Neural crest cell (in vitro differentiated cells): ENCODE measurements around the gene GNLY. TPM values are rescaled to one million over a fixed set of nuclear protein-coding genes. Genes with fewer than 3 reads are reported as not detected.

Experiments
- DNase-seq: peaks from one replicate; pipeline ENCODE4 v3.0.0; 2021; ENCODE audit warnings: low read depth, mixed read lengths, low spot score
- H3K27ac Mint-ChIP-seq: one replicate; pipeline ENCODE4 v1.8.0; 2021; ENCODE audit warnings: mild to moderate bottlenecking, mixed read lengths; ENCODE audit not compliant: unreplicated experiment
- H3K27me3 Mint-ChIP-seq: 2 replicates; pipeline ENCODE4 v1.8.0; 2021; ENCODE audit warnings: low read depth, mild to moderate bottlenecking, mixed read lengths
- H3K36me3 Mint-ChIP-seq: 2 replicates; pipeline ENCODE4 v1.8.0; 2021; ENCODE audit warnings: low read depth, mild to moderate bottlenecking, mixed read lengths
- H3K4me1 Mint-ChIP-seq: 2 replicates; pipeline ENCODE4 v1.8.0; 2021; ENCODE audit warnings: mixed read lengths
- H3K4me3 Mint-ChIP-seq: one replicate; pipeline ENCODE4 v1.8.0; 2021; ENCODE audit warnings: mild to moderate bottlenecking, mixed read lengths
- H3K9me3 Mint-ChIP-seq: 2 replicates; pipeline ENCODE4 v1.8.0; 2021; ENCODE audit warnings: mixed read lengths
- total RNA-seq: library from RNA; stranded (reverse); gene quantifications from 2 replicates; pipeline ENCODE4 v1.2.1, GENCODE V29; 2021
- TF ChIP-seq, protein P1 (sequence below): fragments of 200-600 bp; sonication (generic); conservative IDR thresholded peaks from 2 replicates; pipeline ENCODE4 v1.5.0; 2021; ENCODE audit warnings: antibody characterized with exemption, mild to moderate bottlenecking

GNLY gene
- total RNA-seq, 1 donor from 2014 or later, result not detected

DNA sequence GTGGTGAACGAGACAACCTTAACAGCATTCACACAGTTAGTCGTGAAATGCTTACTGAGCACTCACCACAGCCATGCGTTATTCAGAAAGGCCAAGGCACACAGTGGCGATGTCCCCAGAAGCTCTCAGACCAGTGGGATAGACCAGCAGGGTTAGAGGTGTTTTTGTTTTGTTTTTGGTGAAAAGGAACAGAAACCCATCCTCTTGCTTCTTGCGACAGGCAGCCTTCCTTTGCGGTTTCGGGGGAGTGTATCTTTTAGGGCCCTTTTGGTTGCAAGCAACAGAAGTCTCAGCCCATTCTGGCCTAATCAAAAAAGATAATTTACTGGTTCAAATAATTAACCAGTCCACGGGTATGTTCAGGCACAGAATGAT lies 4.7 kb downstream of the GNLY start:
- H3K4me1 Mint-ChIP-seq, result peaks cover 9% of the 10 kb centered on the region
- no peak for DNase-seq
- no peaks in the 10 kb centered on the region for H3K36me3 Mint-ChIP-seq
- H3K27me3 Mint-ChIP-seq, result peaks cover 11% of the 10 kb centered on the region
- no peaks in the 10 kb centered on the region for H3K9me3 Mint-ChIP-seq
- no peak overlapping the region for H3K27ac Mint-ChIP-seq
- TF ChIP-seq, protein P1, sequence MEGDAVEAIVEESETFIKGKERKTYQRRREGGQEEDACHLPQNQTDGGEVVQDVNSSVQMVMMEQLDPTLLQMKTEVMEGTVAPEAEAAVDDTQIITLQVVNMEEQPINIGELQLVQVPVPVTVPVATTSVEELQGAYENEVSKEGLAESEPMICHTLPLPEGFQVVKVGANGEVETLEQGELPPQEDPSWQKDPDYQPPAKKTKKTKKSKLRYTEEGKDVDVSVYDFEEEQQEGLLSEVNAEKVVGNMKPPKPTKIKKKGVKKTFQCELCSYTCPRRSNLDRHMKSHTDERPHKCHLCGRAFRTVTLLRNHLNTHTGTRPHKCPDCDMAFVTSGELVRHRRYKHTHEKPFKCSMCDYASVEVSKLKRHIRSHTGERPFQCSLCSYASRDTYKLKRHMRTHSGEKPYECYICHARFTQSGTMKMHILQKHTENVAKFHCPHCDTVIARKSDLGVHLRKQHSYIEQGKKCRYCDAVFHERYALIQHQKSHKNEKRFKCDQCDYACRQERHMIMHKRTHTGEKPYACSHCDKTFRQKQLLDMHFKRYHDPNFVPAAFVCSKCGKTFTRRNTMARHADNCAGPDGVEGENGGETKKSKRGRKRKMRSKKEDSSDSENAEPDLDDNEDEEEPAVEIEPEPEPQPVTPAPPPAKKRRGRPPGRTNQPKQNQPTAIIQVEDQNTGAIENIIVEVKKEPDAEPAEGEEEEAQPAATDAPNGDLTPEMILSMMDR, result no peak
- H3K4me3 Mint-ChIP-seq, result no peak overlapping the region

DNA sequence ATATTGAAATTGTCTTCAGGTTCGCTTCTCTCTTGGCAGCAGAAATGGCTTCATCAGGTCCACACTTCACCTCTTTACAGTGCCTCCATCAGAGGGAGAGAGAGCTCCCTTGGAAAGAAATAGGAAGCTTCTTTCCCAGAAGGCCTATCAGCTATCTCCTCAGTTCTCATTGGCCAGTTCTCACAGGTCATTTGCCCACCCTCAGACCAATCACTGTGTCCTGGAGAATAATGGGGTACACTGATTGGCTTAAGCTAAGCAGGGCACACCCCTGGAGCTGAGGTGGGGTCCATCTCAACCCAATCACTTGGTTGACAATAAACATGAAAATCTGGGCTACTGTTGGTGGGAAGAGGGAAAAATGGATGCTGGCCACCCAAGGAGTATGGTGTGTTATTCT lies 5.2 kb downstream of the GNLY start:
- peaks cover 14% of the 10 kb centered on the region for H3K27me3 Mint-ChIP-seq
- no peak overlapping the region for H3K27ac Mint-ChIP-seq
- H3K9me3 Mint-ChIP-seq, result no peaks in the 10 kb centered on the region
- no peaks in the 10 kb centered on the region for H3K36me3 Mint-ChIP-seq
- TF ChIP-seq, protein P1, result no peak
- no peak for DNase-seq
- H3K4me3 Mint-ChIP-seq, result no peak overlapping the region
- peaks cover 9% of the 10 kb centered on the region for H3K4me1 Mint-ChIP-seq

DNA sequence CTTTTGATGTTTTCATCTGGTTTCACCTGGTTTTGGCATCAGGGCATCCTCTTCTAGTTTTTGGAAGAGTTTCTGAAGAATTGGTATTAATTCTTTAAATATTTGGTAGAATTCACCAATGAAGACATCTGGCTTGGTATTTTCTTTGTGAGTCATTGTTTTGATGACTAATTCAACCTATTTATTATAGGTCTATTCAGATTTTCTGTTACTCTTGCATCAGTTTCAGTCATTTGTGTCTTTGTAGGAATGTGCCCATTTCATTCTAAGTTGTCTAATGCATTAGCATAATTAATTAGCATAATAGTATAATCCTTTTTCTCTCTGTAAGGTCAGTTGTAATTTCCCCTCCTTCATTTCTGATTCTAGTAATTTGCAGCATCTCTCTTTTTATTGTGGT lies 8.0 kb downstream of the GNLY start:
- TF ChIP-seq, protein P1, result no peak
- Mint-ChIP-seq H3K27ac (no peak overlapping the region), H3K4me3 (no peak overlapping the region), H3K9me3 (no peaks in the 10 kb centered on the region), H3K4me1 (peaks cover 6% of the 10 kb centered on the region), H3K27me3 (peaks cover 15% of the 10 kb centered on the region), H3K36me3 (no peaks in the 10 kb centered on the region)
- no peak for DNase-seq

DNA sequence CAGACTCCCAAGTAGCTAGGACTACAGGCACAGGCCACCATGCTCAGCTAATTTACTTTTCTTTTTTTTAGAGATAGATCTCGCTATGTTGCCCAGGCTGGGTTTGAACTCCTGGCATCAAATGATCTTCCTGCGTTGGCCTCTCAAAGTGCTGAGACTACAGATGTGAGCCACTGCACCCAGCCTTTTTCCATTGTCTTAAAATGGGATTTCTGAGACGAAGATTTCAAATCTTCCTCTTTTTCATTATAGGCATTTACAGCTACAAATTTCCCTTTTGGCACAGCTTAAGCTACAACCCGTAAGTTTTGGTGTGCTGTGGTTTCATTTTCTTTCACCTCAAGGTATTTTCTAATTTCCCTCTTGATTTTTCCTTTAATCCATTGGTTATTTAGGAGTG lies 8.6 kb downstream of the GNLY start:
- no peak for DNase-seq
- Mint-ChIP-seq H3K36me3 (no peaks in the 10 kb centered on the region), H3K9me3 (no peaks in the 10 kb centered on the region), H3K4me3 (no peak overlapping the region), H3K27ac (no peak overlapping the region), H3K4me1 (peaks cover 9% of the 10 kb centered on the region), H3K27me3 (peaks cover 20% of the 10 kb centered on the region)
- TF ChIP-seq, protein P1, result no peak

DNA sequence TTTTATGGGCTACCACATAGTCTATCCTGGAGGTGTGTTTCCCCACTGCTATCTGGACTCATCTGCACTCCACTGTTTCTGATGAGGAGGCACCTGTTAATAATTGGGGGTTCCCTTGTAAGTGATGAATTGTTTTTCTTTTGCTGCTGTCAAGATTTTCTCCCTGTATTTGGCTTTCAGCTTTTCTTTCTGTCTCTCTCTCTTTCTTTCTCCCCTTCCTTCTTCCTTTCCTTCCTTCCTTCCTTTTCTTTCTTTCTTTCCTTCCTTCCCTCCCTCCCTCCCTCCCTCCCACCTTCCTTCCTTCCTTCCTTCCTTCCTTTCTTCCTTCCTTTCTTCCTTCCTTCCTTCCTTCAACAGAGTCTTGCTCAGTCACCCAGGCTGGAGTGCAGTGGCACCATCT lies 9.2 kb downstream of the GNLY start:
- no peaks in the 10 kb centered on the region for H3K36me3 Mint-ChIP-seq
- H3K4me1 Mint-ChIP-seq, result peaks cover 9% of the 10 kb centered on the region
- no peaks in the 10 kb centered on the region for H3K9me3 Mint-ChIP-seq
- DNase-seq, result no peak
- H3K27ac Mint-ChIP-seq, result no peak overlapping the region
- H3K27me3 Mint-ChIP-seq, result peaks cover 24% of the 10 kb centered on the region
- TF ChIP-seq, protein P1, result no peak
- no peak overlapping the region for H3K4me3 Mint-ChIP-seq

DNA sequence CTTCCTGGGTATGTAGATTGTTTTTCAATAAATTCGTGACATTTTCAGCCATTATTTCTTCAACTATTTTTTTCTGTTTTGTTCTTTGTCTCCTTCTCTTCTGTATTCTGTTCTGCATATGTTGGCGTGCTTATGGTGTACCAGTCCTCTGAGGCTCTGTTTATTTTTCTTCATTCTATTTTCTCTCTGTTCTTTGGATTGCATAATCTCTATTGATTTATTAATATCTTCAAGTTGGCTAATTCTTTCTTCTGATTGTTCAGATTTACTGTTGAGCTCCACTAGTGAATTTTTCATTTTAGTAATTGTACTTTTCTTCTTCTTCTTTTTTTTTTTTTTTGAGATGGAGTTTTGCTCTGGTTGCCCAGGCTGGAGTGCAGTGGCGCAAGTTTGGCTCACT lies 9.9 kb downstream of the GNLY start:
- Mint-ChIP-seq H3K27me3 (peaks cover 28% of the 10 kb centered on the region), H3K36me3 (no peaks in the 10 kb centered on the region), H3K4me1 (peaks cover 9% of the 10 kb centered on the region), H3K27ac (no peak overlapping the region), H3K4me3 (no peak overlapping the region), H3K9me3 (no peaks in the 10 kb centered on the region)
- TF ChIP-seq, protein P1, result no peak
- DNase-seq, result no peak
